ENCODE data around the gene GLIPR1L2.
"Not testable (repeated sequence)": the region's sequence is repeated elsewhere in the genome, so short reads cannot be mapped to it uniquely, and the experiment has no call there.

Gene GLIPR1L2

GRCh38 chr12:75447691-75448393 lies 57.0 kb downstream of the GLIPR1L2 start:
- no peak overlapping the region for H3K9ac ChIP-seq
- TF ChIP-seq CTCF (conservative IDR thresholded peaks at IDR 0.05; ENCODE audit: low read depth, low read length): no peak
- no peak overlapping the region for H2AFZ ChIP-seq (ENCODE audit: low read depth)
- no peaks in the 10 kb centered on the region for H3K27me3 ChIP-seq (ENCODE audit: insufficient read depth, low read depth)
- no peak overlapping the region for H3K4me3 ChIP-seq (IDR thresholded peaks at IDR 0.05; ENCODE audit: insufficient read depth, low read depth, low read length)
- no peaks in the 10 kb centered on the region for H3K4me1 ChIP-seq (ENCODE audit: low read depth, poor library complexity, severe bottlenecking)
- H3K79me2 ChIP-seq (ENCODE audit: insufficient read depth, low read depth): no peaks in the 10 kb centered on the region
- no peaks in the 10 kb centered on the region for H4K20me1 ChIP-seq (ENCODE audit: insufficient read depth)
- H3K27ac ChIP-seq: no peak overlapping the region
- no peaks in the 10 kb centered on the region for H3K36me3 ChIP-seq (ENCODE audit: insufficient read depth)
- H3K4me2 ChIP-seq: no peak overlapping the region

- no peaks in the 10 kb centered on the region for H3K36me3 ChIP-seq (ENCODE audit: insufficient read depth)
- H3K4me3 ChIP-seq (IDR thresholded peaks at IDR 0.05; ENCODE audit: insufficient read depth, low read depth, low read length): no peak overlapping the region
- H3K4me1 ChIP-seq (ENCODE audit: low read depth, poor library complexity, severe bottlenecking): no peaks in the 10 kb centered on the region
- H3K79me2 ChIP-seq (ENCODE audit: insufficient read depth, low read depth): no peaks in the 10 kb centered on the region
- no peaks in the 10 kb centered on the region for H4K20me1 ChIP-seq (ENCODE audit: insufficient read depth)
- no peak overlapping the region for H3K27ac ChIP-seq
- no peaks in the 10 kb centered on the region for H3K27me3 ChIP-seq (ENCODE audit: insufficient read depth, low read depth)
- TF ChIP-seq CTCF (conservative IDR thresholded peaks at IDR 0.05; ENCODE audit: low read depth, low read length): no peak
- no peak overlapping the region for H3K9ac ChIP-seq
- H3K4me2 ChIP-seq: no peak overlapping the region
- no peak overlapping the region for H2AFZ ChIP-seq (ENCODE audit: low read depth)
Measured at GRCh38 chr12:75452675-75453330, 61.9 kb downstream of the GLIPR1L2 start.

- H3K27me3 ChIP-seq (ENCODE audit: insufficient read depth, low read depth): no peaks in the 10 kb centered on the region
- no peak overlapping the region for H2AFZ ChIP-seq (ENCODE audit: low read depth)
- H3K4me3 ChIP-seq (IDR thresholded peaks at IDR 0.05; ENCODE audit: insufficient read depth, low read depth, low read length): no peak overlapping the region
- TF ChIP-seq CTCF (conservative IDR thresholded peaks at IDR 0.05; ENCODE audit: low read depth, low read length): no peak
- H3K27ac ChIP-seq: no peak overlapping the region
- no peaks in the 10 kb centered on the region for H4K20me1 ChIP-seq (ENCODE audit: insufficient read depth)
- no peaks in the 10 kb centered on the region for H3K79me2 ChIP-seq (ENCODE audit: insufficient read depth, low read depth)
- H3K4me1 ChIP-seq (ENCODE audit: low read depth, poor library complexity, severe bottlenecking): no peaks in the 10 kb centered on the region
- no peaks in the 10 kb centered on the region for H3K36me3 ChIP-seq (ENCODE audit: insufficient read depth)
- H3K4me2 ChIP-seq: no peak overlapping the region
- no peak overlapping the region for H3K9ac ChIP-seq
Measured at GRCh38 chr12:75455839-75456238, 65.0 kb downstream of the GLIPR1L2 start.

GRCh38 chr12:75457191-75457590 lies 66.3 kb downstream of the GLIPR1L2 start:
- H3K36me3 ChIP-seq (ENCODE audit: insufficient read depth): no peaks in the 10 kb centered on the region
- no peak for TF ChIP-seq CTCF (conservative IDR thresholded peaks at IDR 0.05; ENCODE audit: low read depth, low read length)
- no peaks in the 10 kb centered on the region for H3K79me2 ChIP-seq (ENCODE audit: insufficient read depth, low read depth)
- no peak overlapping the region for H3K4me3 ChIP-seq (IDR thresholded peaks at IDR 0.05; ENCODE audit: insufficient read depth, low read depth, low read length)
- no peak overlapping the region for H2AFZ ChIP-seq (ENCODE audit: low read depth)
- no peaks in the 10 kb centered on the region for H3K27me3 ChIP-seq (ENCODE audit: insufficient read depth, low read depth)
- no peaks in the 10 kb centered on the region for H3K4me1 ChIP-seq (ENCODE audit: low read depth, poor library complexity, severe bottlenecking)
- H3K4me2 ChIP-seq: no peak overlapping the region
- H3K9ac ChIP-seq: no peak overlapping the region
- H4K20me1 ChIP-seq (ENCODE audit: insufficient read depth): no peaks in the 10 kb centered on the region
- H3K27ac ChIP-seq: no peak overlapping the region

GRCh38 chr12:75457866-75458265 lies 67.0 kb downstream of the GLIPR1L2 start:
- H3K4me3 ChIP-seq (IDR thresholded peaks at IDR 0.05; ENCODE audit: insufficient read depth, low read depth, low read length); H3K79me2 ChIP-seq (ENCODE audit: insufficient read depth, low read depth); H3K36me3 ChIP-seq (ENCODE audit: insufficient read depth); H3K4me1 ChIP-seq (ENCODE audit: low read depth, poor library complexity, severe bottlenecking); H2AFZ ChIP-seq (ENCODE audit: low read depth); H3K27me3 ChIP-seq (ENCODE audit: insufficient read depth, low read depth); H3K27ac ChIP-seq; H3K9ac ChIP-seq; H4K20me1 ChIP-seq (ENCODE audit: insufficient read depth); H3K4me2 ChIP-seq: not testable (repeated sequence)

Data from KMS-11 (cell line).